B cell (primary cell): ENCODE data around the gene CDKAL1. TPM values are rescaled to one million over a fixed set of nuclear protein-coding genes. Genes with fewer than 3 reads are reported as not detected.

Source experiments
- ATAC-seq: fragments of 200-7000 bp; cut with Tn5 transposase; one replicate; pipeline ENCODE4 v1.10.0; 2021; ENCODE audit warnings: low read depth, mild to moderate bottlenecking, moderate number of reproducible peaks, moderate library complexity
- CTCF ChIA-PET: fragments of 350-600 bp; sonication (Branson Sonifier 250); formaldehyde crosslinking; loops from one replicate; lab custom pipeline; 2021; ENCODE audit warnings: antibody characterized with exemption, inconsistent platforms; lab: Charles Lee
- POLR2A ChIA-PET: fragments of 350-600 bp; sonication (Branson Sonifier 250); formaldehyde crosslinking; loops from one replicate; lab custom pipeline; 2021; ENCODE audit warnings: antibody characterized with exemption; lab: Charles Lee
- DNase-seq: peaks from one replicate; pipeline ENCODE4 v3.0.0; 2013
- H2AFZ ChIP-seq: 2 replicates; pipeline ENCODE4 v1.6.1; 2012; ENCODE audit warnings: mild to moderate bottlenecking, low read depth, low read length; ENCODE audit not compliant: insufficient read depth, poor library complexity, severe bottlenecking
- H3K27ac ChIP-seq, 2 donors: 1 replicate in 1 of 2; 2 replicates in 1 of 2; pipeline ENCODE4 v1.5.1; 2012 to 2013; ENCODE audit warnings: low read length in 2 of 2, mild to moderate bottlenecking in 2 of 2, moderate library complexity in 1 of 2
- H3K27me3 ChIP-seq, 4 experiments: fragments of 200-600 bp in 1 of 4; sonication (generic) in 1 of 4; replicated peaks in 1 of 4; 1 replicate in 2 of 4; 2 replicates in 2 of 4; pipeline versions ENCODE4 v1.6.1 to v1.7.0; 2013 to 2016; ENCODE audit warnings: low read length in 3 of 4, mild to moderate bottlenecking in 2 of 4, mixed read lengths in 1 of 4, moderate library complexity in 1 of 4; ENCODE audit not compliant: insufficient read depth in 4 of 4, control insufficient read depth in 3 of 4; ENCODE audit errors: control extremely low read depth in 1 of 4
- H3K36me3 ChIP-seq, 2 experiments: replicated peaks in 1 of 2; 1 replicate in 1 of 2; 2 replicates in 1 of 2; pipeline versions ENCODE4 v1.6.1 to v1.7.1; 2013; ENCODE audit warnings: low read length in 1 of 2; ENCODE audit not compliant: insufficient read depth in 2 of 2, control insufficient read depth in 1 of 2; ENCODE audit errors: control extremely low read depth in 1 of 2, extremely low read depth in 1 of 2
- H3K4me1 ChIP-seq, 2 donors: fragments of 200-600 bp in 1 of 2; sonication (generic) in 1 of 2; 1 replicate in 1 of 2; 2 replicates in 1 of 2; pipeline versions ENCODE4 v1.5.1 to v1.6.1; 2013 to 2017; ENCODE audit warnings: low read length in 2 of 2; ENCODE audit not compliant: control insufficient read depth in 2 of 2, insufficient read depth in 2 of 2
- H3K4me2 ChIP-seq: replicated peaks from 2 replicates; pipeline ENCODE3; 2012; ENCODE audit warnings: mild to moderate bottlenecking, low read depth, low read length; ENCODE audit not compliant: poor library complexity, severe bottlenecking
- H3K4me3 ChIP-seq, 5 experiments: fragments of 200-600 bp in 1 of 5; sonication (generic) in 1 of 5; 1 replicate in 3 of 5; 2 replicates in 2 of 5; pipeline versions ENCODE4 v1.5.1 to v1.7.0; 2011 to 2016; ENCODE audit warnings: low read length in 4 of 5, mild to moderate bottlenecking in 4 of 5, low read depth in 2 of 5, control low read depth in 1 of 5, moderate library complexity in 1 of 5; ENCODE audit not compliant: insufficient read depth in 1 of 5; ENCODE audit errors: control extremely low read depth in 1 of 5, extremely low read depth in 1 of 5
- H3K79me2 ChIP-seq: fragments of 200-600 bp; sonication (generic); one replicate; pipeline ENCODE4 v1.6.0; 2016; ENCODE audit warnings: low read length; ENCODE audit not compliant: control insufficient read depth, insufficient read depth
- H3K9ac ChIP-seq: fragments of 200-600 bp; sonication (generic); 2 replicates; pipeline ENCODE4 v1.6.1; 2017; ENCODE audit warnings: mild to moderate bottlenecking, low read length, moderate library complexity
- H3K9me3 ChIP-seq, 3 donors: one replicate each; pipeline versions ENCODE4 v1.6.1 to v1.7.1; 2013; ENCODE audit warnings: low read length in 2 of 3; ENCODE audit not compliant: control insufficient read depth in 2 of 3, insufficient read depth in 1 of 3; ENCODE audit errors: control extremely low read depth in 1 of 3
- H4K20me1 ChIP-seq: 2 replicates; pipeline ENCODE4 v1.6.0; 2012; ENCODE audit warnings: mild to moderate bottlenecking, low read length; ENCODE audit not compliant: insufficient read depth, control insufficient read depth, poor library complexity, severe bottlenecking
- H3K27ac Mint-ChIP-seq: one replicate; pipeline ENCODE4 v1.8.0; 2021; ENCODE audit warnings: mixed read lengths
- H3K27me3 Mint-ChIP-seq: one replicate; pipeline ENCODE4 v1.8.0; 2021; ENCODE audit warnings: mixed read lengths
- H3K4me1 Mint-ChIP-seq: one replicate; pipeline ENCODE4 v1.8.0; 2021; ENCODE audit warnings: mixed read lengths
- H3K4me3 Mint-ChIP-seq: one replicate; pipeline ENCODE4 v1.8.0; 2021; ENCODE audit warnings: mixed read lengths
- H3K9me3 Mint-ChIP-seq: one replicate; pipeline ENCODE4 v1.8.0; 2022; ENCODE audit warnings: mixed read lengths; ENCODE audit not compliant: insufficient read depth
- CTCF ChIP-seq: fragments of 200-600 bp; IDR thresholded peaks from one replicate; pipeline ENCODE4 v1.8.0; 2022; ENCODE audit warnings: antibody characterized with exemption, mild to moderate bottlenecking
- EZH2 ChIP-seq: IDR thresholded peaks from 2 replicates; pipeline ENCODE4 v1.6.1; 2012; ENCODE audit warnings: borderline replicate concordance, low read depth, mild to moderate bottlenecking, moderate library complexity, low read length; ENCODE audit not compliant: insufficient read depth, poor library complexity, severe bottlenecking
- WGBS: methylation state at CpG from one replicate; pipeline ENCODE4 v1.1.5; 2013; ENCODE audit warnings: missing lambda C conversion rate; ENCODE audit not compliant: insufficient coverage; 5-methylcytosine and 5-hydroxymethylcytosine counted together
- intact Hi-C: fragments of 100-400 bp; cut with micrococcal nuclease; formaldehyde crosslinking; loops from one replicate; pipeline ENCODE4 v1.10.0; 2022
- polyA plus RNA-seq: library from polyadenylated mRNA; depleted of rRNA; stranded (reverse); fragments of >200 nt; gene quantifications from 2 replicates; pipeline ENCODE4 v1.2.3, GENCODE V29; 2012
- total RNA-seq, 2 donors: library from RNA; stranded (reverse); fragments of 120-200 nt in 1 of 2; gene quantifications; 1 replicate in 1 of 2; 2 replicates in 1 of 2; pipeline versions ENCODE4 v1.2.3 to v1.2.4, GENCODE V29; 2013 to 2022

CDKAL1 gene
- total and polyA plus RNA-seq, 2 donors (not counting 1 experiment from before 2014, with no cell fraction given): 6.1 to 33.3 TPM

DNA sequence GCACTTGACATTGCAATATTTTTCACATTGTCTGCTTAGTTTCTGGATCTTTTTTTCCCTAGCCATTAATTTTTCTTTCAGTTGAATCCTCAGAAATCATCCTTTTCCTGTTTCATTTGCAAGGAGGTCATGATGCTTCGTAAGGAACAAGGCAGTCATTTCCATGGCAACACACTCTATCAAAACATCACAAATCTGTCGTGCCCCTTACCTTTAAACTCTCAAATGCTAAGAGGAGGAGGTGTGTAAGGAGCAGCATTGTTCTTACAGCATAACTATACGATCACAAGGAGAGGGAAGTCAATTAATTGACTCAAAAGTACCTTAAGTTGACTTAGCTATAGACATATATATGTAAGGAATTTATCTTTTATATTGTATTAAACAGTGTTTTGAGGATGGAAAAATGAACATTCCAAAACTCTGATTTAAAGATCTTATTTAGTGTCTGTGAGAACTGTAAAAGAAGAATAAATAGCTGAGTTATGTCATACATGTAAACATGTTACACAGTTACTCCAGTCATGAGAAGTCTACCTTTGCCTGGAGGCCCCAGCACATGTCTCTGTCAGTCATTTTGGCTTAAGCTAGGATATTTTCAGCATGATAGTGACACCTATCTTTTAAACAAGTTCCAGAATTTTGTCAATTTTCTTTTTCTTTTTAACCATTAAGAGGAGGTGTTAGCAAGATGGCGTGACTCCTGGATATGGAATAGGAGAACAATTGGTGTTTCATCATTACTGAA is 41.6 kb downstream of the CDKAL1 start:
- ATAC-seq (no peak), DNase-seq (no peak)
- no peaks in the 10 kb centered on the region for H3K79me2 ChIP-seq
- H3K4me1 Mint-ChIP-seq: no peaks in the 10 kb centered on the region
- intact Hi-C loops: no loop called here
- no peaks in the 10 kb centered on the region for H3K27me3 Mint-ChIP-seq
- H2AFZ ChIP-seq: no peak overlapping the region
- peaks cover 2 to 22% of the 10 kb centered on the region in 2 experiments for H3K36me3 ChIP-seq
- H3K9ac ChIP-seq: no peak overlapping the region
- H4K20me1 ChIP-seq: peaks cover 5% of the 10 kb centered on the region
- no peak for TF ChIP-seq CTCF
- H3K27me3 ChIP-seq: no peaks in the 10 kb centered on the region
- H3K4me1 ChIP-seq: no peaks in the 10 kb centered on the region
- POLR2A ChIA-PET: no interaction called here
- no peak overlapping the region for H3K4me2 ChIP-seq
- no CpG with 5 or more reads among the region's 4 CpGs for WGBS
- no peak overlapping the region for H3K27ac ChIP-seq
- H3K27ac Mint-ChIP-seq: no peak overlapping the region
- H3K9me3 Mint-ChIP-seq: no peaks in the 10 kb centered on the region
- CTCF ChIA-PET: interaction anchor here (1.1 to 4.0 kb wide), 2 partner anchors 11 to 1013 kb away, joined by 3 to 30 read pairs; no protein-coding TSS in a partner anchor
- no peaks in the 10 kb centered on the region for H3K9me3 ChIP-seq
- H3K4me3 Mint-ChIP-seq: no peak overlapping the region
- no peak overlapping the region for H3K4me3 ChIP-seq

DNA sequence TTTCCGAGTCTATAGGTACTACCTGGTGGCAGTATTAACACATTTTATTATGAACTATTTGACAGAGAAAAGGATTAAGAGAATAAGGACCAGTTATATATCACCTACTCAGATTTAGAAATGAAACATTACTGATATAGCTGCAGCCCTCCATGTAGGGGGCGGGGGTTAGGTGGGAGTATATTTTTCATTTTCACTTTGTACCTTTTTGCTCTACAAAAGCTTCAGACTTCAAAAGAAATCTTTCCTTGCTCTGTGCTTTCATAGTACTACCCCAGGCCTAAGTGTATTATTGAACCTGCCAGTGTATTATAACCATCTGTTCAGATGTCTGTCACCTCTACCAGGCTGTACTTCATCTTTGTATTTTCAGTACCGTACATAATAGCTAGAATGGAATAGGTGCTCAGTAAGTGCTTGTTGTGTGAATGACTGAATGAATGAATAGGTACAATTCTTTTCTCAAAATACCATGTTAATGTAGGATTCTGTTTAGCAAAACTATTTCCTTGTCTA is 43.0 kb downstream of the CDKAL1 start:
- H3K27ac Mint-ChIP-seq: no peak overlapping the region
- no peaks in the 10 kb centered on the region for H3K4me1 ChIP-seq
- ChIA-PET CTCF (interaction anchor here (4.0 kb wide), 1 partner anchor 13 kb away, joined by 30 read pairs; no protein-coding TSS in a partner anchor), POLR2A (no interaction called here)
- H4K20me1 ChIP-seq: no peaks in the 10 kb centered on the region
- no peaks in the 10 kb centered on the region for H3K9me3 Mint-ChIP-seq
- H3K79me2 ChIP-seq: no peaks in the 10 kb centered on the region
- H3K4me2 ChIP-seq: no peak overlapping the region
- H3K27me3 Mint-ChIP-seq: no peaks in the 10 kb centered on the region
- H3K27me3 ChIP-seq: no peaks in the 10 kb centered on the region
- H3K9me3 ChIP-seq: no peaks in the 10 kb centered on the region
- H3K4me1 Mint-ChIP-seq: no peaks in the 10 kb centered on the region
- no peak overlapping the region for H3K4me3 ChIP-seq
- H3K4me3 Mint-ChIP-seq: no peak overlapping the region
- DNase-seq (no peak), ATAC-seq (no peak)
- WGBS: no CpG with 5 or more reads among the region's 3 CpGs
- H3K27ac ChIP-seq: no peak overlapping the region
- H3K9ac ChIP-seq: no peak overlapping the region
- intact Hi-C loops: no loop called here
- TF ChIP-seq CTCF (no peak), EZH2 (no peak)
- H2AFZ ChIP-seq: no peak overlapping the region
- H3K36me3 ChIP-seq: peaks cover 2 to 22% of the 10 kb centered on the region in 2 experiments
